ENCODE measurements around the gene TBC1D20.

GRCh38 chr20:479487-479886 lies 17.2 kb upstream of the TBC1D20 start:
- TF ChIP-seq CTCF (IDR thresholded peaks at IDR 0.05), result no peak
- TF ChIP-seq POLR2A (IDR thresholded peaks at IDR 0.05), result no peak
